Skeletal muscle cell (primary cell): ENCODE measurements around the gene UBC.
"Not testable (repeated sequence)": the region's sequence is repeated elsewhere in the genome, so short reads cannot be mapped to it uniquely, and the experiment has no call there.

ENCODE experiments used
- DNase-seq: peaks from one replicate; pipeline ENCODE4 v3.0.0-alpha.2; 2010; ENCODE audit warnings: low read depth
- H3K4me3 ChIP-seq: 2 replicates; pipeline ENCODE4 v1.5.1; 2011; ENCODE audit warnings: low read depth, mild to moderate bottlenecking, control low read depth, low read length, moderate library complexity

The UBC gene

DNA sequence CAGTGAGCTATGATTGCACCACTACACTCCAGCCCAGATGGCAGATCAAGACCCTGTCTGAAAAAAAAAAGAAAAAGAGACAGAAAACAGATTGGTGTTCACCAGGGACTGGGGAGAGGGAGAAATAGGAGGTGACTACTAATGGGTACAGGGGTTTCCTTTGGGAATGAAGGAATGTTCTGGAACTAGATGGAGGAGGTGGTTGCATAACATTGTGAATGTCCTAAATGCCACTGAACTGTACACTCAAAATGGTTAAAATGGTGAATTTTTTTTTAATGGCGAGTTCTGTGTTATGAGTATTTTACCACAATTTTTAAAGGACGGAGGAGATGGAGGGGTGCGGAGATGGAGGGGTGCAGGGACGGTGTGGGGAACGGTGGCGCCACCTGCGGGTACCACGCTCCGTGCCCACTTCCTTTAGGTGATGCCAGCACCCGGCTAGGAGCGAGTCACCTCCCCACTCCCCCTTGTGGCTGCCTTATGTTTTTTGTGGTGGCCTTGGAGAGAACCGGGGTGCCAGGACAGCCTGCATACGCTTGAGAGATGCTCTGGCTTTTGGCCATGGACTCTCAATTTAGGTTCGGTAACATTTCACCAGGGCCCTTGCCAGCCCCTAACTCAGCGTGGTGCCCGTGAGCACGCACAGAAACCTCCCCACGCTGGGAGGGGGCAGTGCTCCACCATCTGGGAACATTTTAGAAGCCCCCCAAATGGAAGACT lies 16.1 kb downstream of the UBC start:
- DNase-seq: no peak
- H3K4me3 ChIP-seq: no peak overlapping the region

DNA sequence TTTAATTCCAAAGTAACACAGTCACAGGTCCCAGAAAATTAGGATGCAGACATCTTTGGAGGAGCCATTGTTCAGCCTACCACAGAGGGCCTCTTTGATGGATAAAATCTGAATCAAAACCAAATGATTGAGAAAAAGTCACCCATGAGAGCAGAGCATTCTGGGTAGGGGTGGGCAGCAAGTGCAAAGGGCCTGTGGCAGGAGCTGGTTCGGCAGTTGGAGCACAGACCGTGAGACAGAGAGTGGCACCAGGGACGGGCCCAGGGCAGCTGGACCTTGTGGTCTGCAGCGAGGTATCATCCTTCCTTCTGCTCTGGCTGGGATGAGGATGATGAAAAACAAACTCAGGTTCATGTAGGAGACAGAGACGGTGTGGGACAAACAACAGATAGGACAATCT lies 18.0 kb downstream of the UBC start:
- H3K4me3 ChIP-seq: no peak overlapping the region
- no peak for DNase-seq

- no peak overlapping the region for H3K4me3 ChIP-seq
- DNase-seq: no peak
Observed at GRCh38 chr12:124893792-124894516, 20.5 kb downstream of the UBC start.

DNA sequence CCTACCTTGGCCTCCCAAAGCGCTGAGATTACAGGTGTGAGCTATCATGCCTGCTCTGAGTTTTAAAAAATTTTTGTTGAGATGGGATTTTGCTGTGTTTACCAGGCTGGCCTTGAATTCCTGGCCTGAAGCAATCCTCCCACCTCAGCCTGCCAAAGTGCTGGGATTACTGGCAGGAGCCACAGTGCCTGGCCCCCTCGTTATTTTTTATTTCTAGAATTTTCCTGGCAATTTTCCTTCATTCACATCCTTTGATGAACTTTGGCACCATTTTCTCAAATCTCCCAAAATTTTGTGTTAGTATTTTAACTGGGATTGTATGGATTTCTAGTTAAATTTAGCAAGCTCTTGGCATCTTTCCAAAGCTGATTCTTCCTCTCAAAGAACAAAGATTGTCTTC lies 26.2 kb downstream of the UBC start:
- no peak for DNase-seq

DNA sequence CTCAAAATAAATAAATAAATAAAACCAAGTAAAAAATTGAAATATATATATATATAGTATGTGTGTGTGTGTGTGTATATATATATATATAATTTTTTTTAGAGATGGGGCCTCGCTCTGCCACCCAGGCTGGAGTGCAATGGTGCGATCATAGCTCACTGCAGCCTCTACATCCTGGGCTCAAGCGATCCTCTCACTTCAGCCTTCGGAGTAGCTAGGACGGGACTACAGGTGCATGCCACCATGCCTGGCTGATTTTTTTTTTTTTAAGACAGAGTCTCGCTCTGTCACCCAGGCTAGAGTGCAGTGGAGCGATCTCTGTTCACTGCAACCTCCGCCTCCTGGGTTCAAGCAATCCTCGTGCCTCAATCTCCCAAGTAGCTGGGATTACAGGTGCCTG lies 26.7 kb downstream of the UBC start:
- H3K4me3 ChIP-seq, DNase-seq: not testable (repeated sequence)

More for the DNA sequence above, 26.2 kb downstream of the UBC start:
- H3K4me3 ChIP-seq: no peak overlapping the region

DNA sequence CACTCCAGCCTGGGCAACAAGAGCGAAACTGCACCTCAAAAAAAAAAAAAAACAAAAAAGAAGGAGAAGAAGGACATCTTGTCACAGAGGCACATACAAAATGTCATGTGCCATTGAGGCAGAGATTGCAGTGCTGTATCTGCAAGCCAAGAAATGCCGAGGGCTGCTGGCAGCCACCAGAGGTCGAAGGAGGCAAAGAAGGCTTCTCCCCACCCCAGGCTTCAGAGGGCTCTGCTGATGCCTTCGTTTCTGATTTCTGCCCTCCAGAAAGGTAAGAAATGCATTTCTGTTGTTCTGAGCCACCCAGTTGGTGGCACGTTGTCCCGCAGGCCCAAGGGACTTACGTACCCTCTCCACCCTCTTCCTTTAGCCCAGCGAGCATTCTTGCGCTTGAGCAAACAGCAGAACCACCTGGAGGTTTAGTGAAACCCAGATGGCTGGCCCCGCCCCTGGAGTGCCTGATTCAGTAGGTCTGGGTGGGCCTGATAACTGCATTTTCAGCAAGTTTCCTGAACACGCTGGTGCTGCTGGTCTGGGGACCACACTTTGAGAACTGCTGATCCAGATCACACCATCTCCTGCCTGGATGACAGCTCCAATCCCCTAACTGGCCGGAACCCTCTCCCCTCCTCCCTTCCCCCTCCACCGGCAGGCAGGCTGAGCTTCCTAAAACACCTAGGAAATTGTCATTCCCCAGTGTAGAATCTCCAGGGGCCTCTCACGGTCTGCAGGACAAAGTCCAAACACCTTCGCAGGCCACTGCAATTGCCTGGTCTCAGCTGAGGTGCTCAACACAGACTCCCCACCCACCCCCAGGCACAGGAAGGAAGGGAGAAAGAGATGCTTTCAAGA lies 29.6 kb downstream of the UBC start:
- no peak overlapping the region for H3K4me3 ChIP-seq
- DNase-seq: no peak

DNA sequence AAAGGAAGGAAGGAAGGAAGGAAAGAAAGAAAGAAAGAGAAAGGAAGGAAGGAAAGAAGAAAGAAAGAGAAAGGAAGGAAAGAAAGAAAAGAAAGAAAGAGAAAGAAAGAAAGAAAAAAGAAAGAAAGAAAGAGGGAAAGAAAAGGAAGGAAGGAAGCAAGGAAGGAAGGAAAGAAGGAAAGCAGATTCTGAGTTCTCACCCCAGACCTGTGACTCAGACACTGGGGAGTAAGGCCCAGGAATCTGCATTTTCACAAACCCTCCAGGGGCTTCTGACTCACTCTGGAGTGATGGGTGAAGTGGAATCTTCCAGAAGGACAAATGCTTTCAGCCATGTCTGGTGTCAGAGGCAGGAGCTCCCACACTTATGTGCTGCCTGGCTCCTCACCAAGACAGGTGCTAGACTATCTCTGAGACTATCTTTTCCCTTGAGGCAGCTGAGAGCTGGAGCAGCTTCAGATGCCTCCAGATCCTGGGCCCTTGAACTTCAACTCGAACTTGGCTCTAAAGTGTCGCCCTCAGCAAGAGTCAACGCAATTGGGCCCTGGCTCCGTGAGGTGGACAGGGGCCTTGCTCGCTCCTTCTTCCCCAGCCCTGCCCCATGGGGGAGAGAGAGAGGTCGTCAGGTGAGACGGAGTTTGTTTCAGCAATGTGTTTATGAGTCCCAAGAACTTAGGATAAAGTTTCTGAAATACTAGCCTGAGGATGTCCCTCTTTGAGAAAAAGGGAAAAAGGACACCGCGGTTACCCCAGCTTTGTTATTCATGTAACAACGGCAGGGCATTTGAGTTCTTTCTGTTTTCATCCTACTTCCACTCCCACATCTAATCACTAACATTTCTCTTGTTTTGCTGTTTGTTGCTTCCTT lies 31.0 kb downstream of the UBC start:
- no peak overlapping the region for H3K4me3 ChIP-seq
- DNase-seq: no peak

GRCh38 chr12:124881123-124881522 lies 33.3 kb downstream of the UBC start:
- H3K4me3 ChIP-seq: no peak overlapping the region
- DNase-seq: no peak

- DNase-seq, H3K4me3 ChIP-seq: not testable (repeated sequence)
Observed at GRCh38 chr12:124880335-124880734, 34.1 kb downstream of the UBC start.

DNA sequence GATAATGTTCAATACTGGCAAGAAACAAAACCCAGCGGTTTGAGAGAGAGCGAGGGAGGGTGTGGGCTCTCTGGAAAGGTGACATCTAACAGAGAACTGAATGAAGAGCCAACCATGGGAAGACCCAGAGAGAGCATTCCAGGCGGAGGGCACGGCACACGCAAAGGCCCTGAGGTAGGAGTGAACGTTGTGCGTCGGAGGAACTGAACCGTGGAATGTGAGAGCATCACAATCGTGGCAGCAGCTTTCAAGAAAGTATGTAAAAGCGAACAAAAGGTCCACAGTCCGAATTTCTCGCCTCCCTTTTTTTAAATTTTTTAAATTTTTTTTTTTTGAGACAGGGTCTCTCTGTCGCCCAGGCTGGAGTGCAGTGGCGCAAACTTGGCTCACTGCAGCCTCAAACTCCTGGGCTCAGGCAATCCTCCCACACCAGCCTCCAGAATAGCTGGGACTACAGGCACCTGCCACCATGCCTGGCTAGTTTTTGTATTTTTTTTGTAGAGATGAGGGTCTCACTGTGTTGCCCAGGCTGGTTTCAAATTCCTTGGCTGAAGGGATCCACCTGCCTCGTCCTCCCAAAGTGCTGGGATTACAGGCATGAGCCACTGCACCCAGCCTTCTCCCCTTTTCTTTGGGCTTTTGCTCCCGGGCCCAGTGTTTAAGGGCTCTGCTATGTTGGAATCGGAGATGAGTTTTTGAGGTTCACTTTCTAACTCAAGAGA lies 35.5 kb downstream of the UBC start:
- no peak for DNase-seq
- no peak overlapping the region for H3K4me3 ChIP-seq

- no peak for DNase-seq
- no peak overlapping the region for H3K4me3 ChIP-seq
Observed at GRCh38 chr12:124877423-124877822, 37.0 kb downstream of the UBC start.

DNA sequence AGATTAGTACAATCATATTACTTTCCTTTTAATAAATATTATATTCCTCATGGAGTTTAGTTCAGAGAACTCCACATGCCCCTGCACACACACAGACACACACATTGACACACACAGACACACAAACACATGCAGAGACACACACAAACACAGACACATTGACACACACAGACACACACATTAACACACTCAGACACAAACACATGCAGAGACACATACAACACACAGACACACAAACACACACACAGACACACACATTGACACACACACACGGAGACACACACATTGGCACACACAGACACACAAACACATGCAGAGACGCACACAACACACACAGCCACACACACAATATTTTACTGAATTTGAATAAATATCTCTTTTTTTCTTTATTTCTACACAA lies 38.3 kb downstream of the UBC start:
- no peak for DNase-seq
- H3K4me3 ChIP-seq: no peak overlapping the region

DNA sequence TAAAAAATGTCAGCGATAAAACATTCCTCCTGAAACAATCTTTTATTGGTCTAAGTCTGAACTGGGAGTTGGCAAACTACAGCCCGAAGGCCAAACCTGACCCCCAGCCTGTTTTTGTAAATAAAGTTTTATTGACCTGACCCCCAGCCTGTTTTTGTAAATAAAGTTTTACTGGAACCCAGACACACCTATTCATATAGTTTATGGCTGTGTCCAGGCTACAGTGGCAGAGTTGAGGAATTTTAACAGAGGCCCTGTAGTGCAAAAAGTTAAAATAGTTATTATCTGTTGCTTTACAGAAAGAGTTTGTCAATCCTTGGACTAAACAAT lies 38.7 kb downstream of the UBC start:
- no peak overlapping the region for H3K4me3 ChIP-seq
- no peak for DNase-seq

- H3K4me3 ChIP-seq: no peak overlapping the region
- DNase-seq: no peak
Observed at GRCh38 chr12:124874988-124875802, 39.3 kb downstream of the UBC start.

DNA sequence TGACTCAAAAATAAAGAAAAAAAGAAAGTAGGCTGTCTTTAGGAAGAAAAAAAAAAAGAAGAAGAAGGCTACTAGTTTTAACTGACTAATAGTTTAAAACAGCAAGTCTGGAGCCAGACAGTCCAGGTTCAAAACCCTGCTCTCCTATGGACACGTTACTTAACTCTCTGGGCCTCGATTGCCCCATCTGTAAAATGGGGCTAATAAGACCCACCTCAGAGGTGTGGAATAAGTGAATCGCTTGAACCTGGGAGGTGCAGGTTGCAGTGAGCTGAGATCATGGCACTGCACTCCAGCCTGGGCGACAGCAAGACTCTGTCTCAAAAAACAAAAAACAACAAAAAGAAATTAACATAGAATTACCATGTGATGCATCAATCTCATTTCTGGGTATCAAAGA lies 40.3 kb downstream of the UBC start:
- no peak overlapping the region for H3K4me3 ChIP-seq
- DNase-seq: no peak

- no peak for DNase-seq
- no peak overlapping the region for H3K4me3 ChIP-seq
Observed at GRCh38 chr12:124872068-124872719, 42.3 kb downstream of the UBC start.

DNA sequence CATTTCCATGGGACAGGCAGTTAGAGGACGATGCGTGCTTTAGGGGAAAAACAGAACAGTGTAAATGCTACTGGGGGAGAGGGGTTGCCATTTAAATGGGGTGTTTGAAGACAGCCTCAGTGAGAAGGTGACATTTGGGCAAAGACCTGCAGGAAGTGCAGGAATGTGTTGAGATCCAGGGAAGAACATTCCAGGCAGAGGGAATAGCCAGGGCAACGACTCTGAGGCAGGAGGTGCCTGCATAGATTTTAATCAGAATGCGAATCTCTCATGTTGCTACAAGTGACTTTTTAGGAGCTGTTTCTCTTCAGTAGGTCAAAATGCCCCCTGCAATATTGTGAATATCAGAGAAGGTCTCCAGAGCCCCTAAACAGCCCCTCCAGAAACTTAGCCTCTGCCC lies 43.2 kb downstream of the UBC start:
- no peak for DNase-seq

GRCh38 chr12:124870515-124870914 lies 43.9 kb downstream of the UBC start:
- no peak for DNase-seq
- no peak overlapping the region for H3K4me3 ChIP-seq

More for the DNA sequence above, 43.2 kb downstream of the UBC start:
- no peak overlapping the region for H3K4me3 ChIP-seq
